Measurements from ENCODE around the gene DLGAP1.

Gene DLGAP1

GRCh38 chr18:3691705-3692104, 763.4 kb downstream of the DLGAP1 start:
- DNase-seq (ENCODE audit: low read depth), result no peak

DNA sequence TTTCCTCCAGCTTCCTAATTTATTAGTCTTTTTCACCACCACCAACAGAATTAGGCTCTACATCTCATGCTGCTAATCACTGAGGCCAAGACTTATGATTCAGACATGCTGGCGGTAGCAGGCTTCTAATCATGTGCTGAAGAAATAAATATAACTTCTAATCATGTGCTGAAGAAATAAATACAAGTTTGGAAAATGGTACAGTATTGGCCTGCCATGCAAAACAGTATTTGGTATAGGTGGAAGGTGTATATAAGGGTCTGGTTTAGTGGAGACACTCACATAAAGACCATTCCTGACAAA, 764.4 kb downstream of the DLGAP1 start:
- no peak for DNase-seq (ENCODE audit: low read depth)

- DNase-seq (ENCODE audit: low read depth), result peak; percentile 32
Measured at GRCh38 chr18:3689986-3690763, 764.9 kb downstream of the DLGAP1 start.

GRCh38 chr18:3689091-3689490, 766.0 kb downstream of the DLGAP1 start:
- peak; percentile 79 for DNase-seq (ENCODE audit: low read depth)

DNA sequence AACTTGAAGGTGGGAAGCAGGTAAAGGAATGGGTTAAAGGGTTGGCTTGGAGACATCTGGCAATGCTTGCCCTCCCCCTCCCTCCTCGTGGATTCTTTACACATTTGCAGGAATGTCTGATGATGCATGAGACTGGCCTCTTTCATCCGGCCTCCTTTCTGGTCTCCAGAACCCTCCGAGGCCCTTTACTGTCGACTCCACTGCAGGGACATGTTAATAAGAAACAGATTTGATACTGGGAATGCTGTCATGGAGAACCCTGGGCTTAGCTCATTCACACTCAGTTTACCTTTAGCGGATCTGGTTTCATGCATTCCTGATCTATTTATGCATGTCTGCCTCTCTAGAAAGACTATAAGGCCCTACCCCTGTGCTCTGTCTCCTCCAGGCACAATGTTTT, 766.4 kb downstream of the DLGAP1 start:
- peak; percentile 93 for DNase-seq (ENCODE audit: low read depth)

DNA sequence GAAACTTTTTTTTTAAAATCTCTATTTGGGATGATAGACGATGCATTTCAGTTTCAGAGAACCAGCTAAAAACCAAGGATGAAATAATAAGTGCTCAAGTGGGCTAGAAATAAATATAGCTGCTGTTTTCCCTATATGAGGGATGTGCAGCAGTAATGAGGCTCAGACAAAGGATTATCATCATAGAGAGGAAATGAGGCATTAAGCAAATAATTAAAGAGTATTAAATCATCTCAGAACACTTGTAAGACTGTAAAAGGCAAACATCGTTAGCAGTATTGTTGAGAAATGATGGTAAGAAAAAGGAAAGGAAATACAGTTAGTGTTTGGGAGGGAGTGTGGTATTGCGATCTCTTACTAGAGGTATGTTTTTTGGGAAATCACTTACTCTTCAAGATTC, 771.6 kb downstream of the DLGAP1 start:
- no peak for DNase-seq (ENCODE audit: low read depth)

DNA sequence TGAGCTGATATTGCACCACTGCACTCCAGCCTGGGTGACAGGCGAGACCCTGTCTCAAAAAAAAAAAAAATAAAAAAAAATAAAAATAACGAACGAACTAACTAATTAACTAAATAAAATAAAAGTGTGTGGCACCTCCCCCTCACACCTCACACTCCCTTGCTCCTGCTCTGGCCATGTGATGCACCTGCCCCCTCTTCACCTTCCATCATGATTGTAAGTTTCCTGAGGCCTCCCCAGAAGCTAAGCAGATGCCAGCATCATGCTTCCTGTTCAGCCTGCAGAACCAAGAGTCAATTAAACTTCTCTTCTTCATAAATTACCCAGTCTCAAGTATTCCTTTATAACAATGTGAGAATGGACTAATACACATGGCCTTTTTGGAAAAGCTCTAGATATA, 773.0 kb downstream of the DLGAP1 start:
- DNase-seq (ENCODE audit: low read depth), result no peak

DNA sequence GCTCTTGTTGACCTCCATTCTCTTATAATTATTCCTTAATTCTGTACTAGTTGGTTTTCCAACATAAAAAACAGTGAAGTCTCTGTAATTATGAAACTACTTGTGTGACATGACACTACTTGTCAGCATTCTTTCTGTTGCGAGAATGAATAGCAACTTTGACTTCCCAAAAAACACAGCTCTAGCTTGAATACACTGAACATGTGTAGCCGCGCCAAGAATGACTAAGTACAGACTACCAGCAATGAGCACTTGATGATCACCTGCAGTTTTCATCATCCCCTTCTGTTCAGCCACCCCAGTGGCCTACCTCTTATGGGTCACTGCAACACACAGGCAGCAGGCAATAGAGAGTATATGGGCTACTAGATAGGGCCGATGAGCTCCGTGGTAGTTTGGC, 775.9 kb downstream of the DLGAP1 start:
- no peak for DNase-seq (ENCODE audit: low read depth)

- no peak for DNase-seq (ENCODE audit: low read depth)
Measured at GRCh38 chr18:3675994-3676393, 779.1 kb downstream of the DLGAP1 start.

GRCh38 chr18:3675446-3675845, 779.7 kb downstream of the DLGAP1 start:
- DNase-seq (ENCODE audit: low read depth), result peak; percentile 41

DNA sequence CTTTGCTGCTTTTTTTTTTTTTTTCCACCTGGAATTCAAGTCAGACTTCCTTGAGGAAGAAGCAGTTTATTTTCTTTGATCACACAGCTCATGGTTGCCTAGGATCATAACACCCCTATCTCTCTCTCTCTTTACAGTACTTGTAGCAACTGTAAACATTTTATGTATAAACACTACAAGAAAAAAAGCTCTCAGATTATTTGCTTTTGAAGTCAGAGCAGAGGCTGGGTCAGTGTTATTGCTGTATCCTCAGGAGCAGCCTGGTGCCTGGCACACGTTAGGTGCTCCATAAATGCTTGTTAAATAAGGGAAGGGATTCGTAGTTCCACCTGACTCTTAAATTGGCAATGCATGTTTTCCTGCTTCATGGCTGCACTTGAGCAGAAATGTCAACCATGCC, 783.9 kb downstream of the DLGAP1 start:
- peak; percentile 7 for DNase-seq (ENCODE audit: low read depth)

GRCh38 chr18:3669376-3669775, 785.7 kb downstream of the DLGAP1 start:
- DNase-seq (ENCODE audit: low read depth), result no peak

GRCh38 chr18:3667255-3668137, 787.6 kb downstream of the DLGAP1 start:
- DNase-seq (ENCODE audit: low read depth), result no peak

GRCh38 chr18:3666526-3667254, 788.4 kb downstream of the DLGAP1 start:
- no peak for DNase-seq (ENCODE audit: low read depth)

DNA sequence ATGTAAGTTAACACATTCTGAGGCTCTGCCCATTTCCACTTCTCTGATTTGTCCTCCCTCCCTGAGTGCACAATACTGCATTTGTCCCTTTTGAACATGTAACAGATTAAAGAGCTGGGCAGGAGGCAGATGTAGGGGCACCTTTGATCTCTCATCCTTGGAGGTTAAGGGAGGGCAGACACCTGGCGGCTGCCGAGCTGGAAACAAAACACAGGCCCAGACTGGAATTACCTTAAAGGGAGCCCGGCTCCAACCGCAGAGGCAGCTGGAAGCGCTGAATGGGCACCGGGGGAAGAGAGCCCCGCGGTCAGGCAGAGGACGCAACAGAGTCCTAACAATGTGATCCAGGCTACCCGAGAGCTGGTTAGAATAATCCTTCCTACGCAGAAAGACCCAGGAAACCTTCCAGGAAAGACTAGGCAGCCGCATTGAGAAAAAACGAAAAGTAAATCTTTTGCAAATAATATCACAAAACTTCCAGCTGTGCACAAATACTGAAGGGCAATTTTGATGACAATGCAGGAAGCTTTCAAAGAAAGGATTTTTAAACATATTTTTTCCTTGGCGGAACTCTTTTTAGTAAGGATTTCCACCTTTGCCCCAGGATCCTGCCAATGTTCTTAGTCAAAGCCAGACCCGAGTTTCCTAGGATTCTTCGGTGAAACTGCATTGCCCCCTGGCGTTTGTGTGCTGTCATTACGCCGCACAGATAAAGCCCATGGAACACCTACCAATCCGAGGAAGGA, 789.2 kb downstream of the DLGAP1 start:
- peak; percentile 85 for DNase-seq (ENCODE audit: low read depth)

- DNase-seq (ENCODE audit: low read depth), result no peak
Measured at GRCh38 chr18:3665204-3665603, 789.9 kb downstream of the DLGAP1 start.

DNA sequence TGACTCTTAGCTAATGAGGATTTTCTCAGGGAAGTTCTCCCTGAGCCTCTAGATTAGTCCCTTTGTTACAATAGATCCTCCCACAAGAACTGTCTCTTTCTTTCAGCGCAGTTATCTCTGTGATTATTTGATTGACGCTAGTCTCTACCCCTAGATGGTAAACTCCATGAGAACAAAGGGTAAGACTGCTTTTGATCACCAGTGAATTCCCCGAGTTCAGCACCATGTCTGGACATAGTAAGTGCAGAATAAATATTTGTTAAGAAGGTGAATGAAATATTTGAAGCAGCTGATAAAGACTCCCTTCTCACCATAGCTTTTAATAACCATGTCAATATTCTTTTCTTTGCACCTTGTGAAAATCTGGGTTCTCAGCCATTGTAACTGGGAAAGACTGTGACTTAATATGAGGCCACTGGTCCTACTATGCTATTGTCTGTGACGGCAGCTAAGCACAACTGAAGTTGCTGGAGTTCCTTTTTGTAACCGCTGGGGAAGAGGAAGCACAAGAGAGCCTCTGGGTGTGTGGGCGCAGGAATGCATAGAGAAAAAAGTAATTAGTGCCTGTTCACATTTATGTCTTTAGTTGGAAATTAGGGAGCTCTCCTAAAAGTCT, 790.4 kb downstream of the DLGAP1 start:
- DNase-seq (ENCODE audit: low read depth), result no peak

GRCh38 chr18:3663870-3664512, 791.1 kb downstream of the DLGAP1 start:
- DNase-seq (ENCODE audit: low read depth), result no peak

DNA sequence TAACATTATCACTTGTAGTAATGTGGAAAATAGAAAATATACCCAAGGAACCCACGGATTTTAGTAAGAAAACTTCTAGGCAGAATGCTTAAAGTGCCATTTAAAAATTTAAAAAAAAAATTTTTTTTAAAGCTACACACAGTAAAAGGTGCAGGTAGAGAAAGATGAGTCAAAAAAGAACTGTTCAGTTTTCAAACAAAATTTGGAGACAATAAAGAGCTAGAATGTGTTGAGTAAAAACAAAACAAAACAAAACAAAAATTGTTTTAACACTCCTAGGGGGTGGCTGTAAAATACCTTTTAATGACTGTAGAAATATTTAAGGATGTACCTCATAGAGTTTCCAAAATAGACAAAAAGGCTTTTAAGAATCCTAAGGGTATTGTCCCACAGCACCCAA, 793.1 kb downstream of the DLGAP1 start:
- no peak for DNase-seq (ENCODE audit: low read depth)

- DNase-seq (ENCODE audit: low read depth), result no peak
Measured at GRCh38 chr18:3660739-3661515, 794.2 kb downstream of the DLGAP1 start.

Measured in amniotic epithelial cell (primary cell).